ENCODE data around the gene BCR.

BCR gene

GRCh38 chr22:23276656-23277582 lies 96.6 kb downstream of the BCR start:
- DNase-seq (ENCODE audit: low read depth), result no peak

- DNase-seq (ENCODE audit: low read depth), result no peak
Observed at GRCh38 chr22:23277583-23278295, 97.4 kb downstream of the BCR start.

- peak; percentile 21 for DNase-seq (ENCODE audit: low read depth)
Observed at GRCh38 chr22:23278883-23279675, 98.8 kb downstream of the BCR start.

- DNase-seq (ENCODE audit: low read depth), result no peak
Observed at GRCh38 chr22:23279781-23280180, 99.5 kb downstream of the BCR start.

GRCh38 chr22:23280356-23281052 lies 100.2 kb downstream of the BCR start:
- DNase-seq (ENCODE audit: low read depth), result no peak

- no peak for DNase-seq (ENCODE audit: low read depth)
Observed at GRCh38 chr22:23281053-23281405, 100.7 kb downstream of the BCR start.

- DNase-seq (ENCODE audit: low read depth), result peak; percentile 54
Observed at GRCh38 chr22:23281406-23282088, 101.2 kb downstream of the BCR start.

- peak; percentile 82 for DNase-seq (ENCODE audit: low read depth)
Observed at GRCh38 chr22:23282089-23282501, 101.8 kb downstream of the BCR start.

- no peak for DNase-seq (ENCODE audit: low read depth)
Observed at GRCh38 chr22:23282516-23282915, 102.2 kb downstream of the BCR start.

- no peak for DNase-seq (ENCODE audit: low read depth)
Observed at GRCh38 chr22:23282986-23283385, 102.7 kb downstream of the BCR start.

- DNase-seq (ENCODE audit: low read depth), result no peak
Observed at GRCh38 chr22:23283591-23284503, 103.5 kb downstream of the BCR start.

- DNase-seq (ENCODE audit: low read depth), result no peak
Observed at GRCh38 chr22:23284504-23285033, 104.3 kb downstream of the BCR start.

GRCh38 chr22:23285236-23285635 lies 104.9 kb downstream of the BCR start:
- no peak for DNase-seq (ENCODE audit: low read depth)

- DNase-seq (ENCODE audit: low read depth), result no peak
Observed at GRCh38 chr22:23285734-23286133, 105.4 kb downstream of the BCR start.

- DNase-seq (ENCODE audit: low read depth), result no peak
Observed at GRCh38 chr22:23286296-23286695, 106.0 kb downstream of the BCR start.

GRCh38 chr22:23287136-23288095 lies 107.1 kb downstream of the BCR start:
- no peak for DNase-seq (ENCODE audit: low read depth)

GRCh38 chr22:23288301-23289129 lies 108.2 kb downstream of the BCR start:
- no peak for DNase-seq (ENCODE audit: low read depth)

GRCh38 chr22:23289130-23289503 lies 108.8 kb downstream of the BCR start:
- DNase-seq (ENCODE audit: low read depth), result no peak

Measured in fibroblast of gingiva (primary cell).